Prostate gland (tissue), 2 donors: Measurements from ENCODE around the gene ATXN10.

ENCODE experiments used
- POLR2A ChIP-seq: fragments of 450-650 bp; IDR thresholded peaks from one replicate; pipeline ENCODE4 v1.6.1; 2016; ENCODE audit warnings: antibody characterized with exemption, mild to moderate bottlenecking
- POLR2AphosphoS5 ChIP-seq: sonication (generic); formaldehyde crosslinking; IDR thresholded peaks from one replicate; pipeline ENCODE4 v1.6.1; 2017; ENCODE audit warnings: antibody characterized with exemption
- TF ChIP-seq, protein P1 (sequence below), 4 experiments: fragments of 200-600 bp in 2 of 4; fragments of 450-650 bp in 2 of 4; sonication (generic) in 2 of 4; IDR thresholded peaks; 1 replicate in 3 of 4; 2 replicates in 1 of 4; pipeline ENCODE4 v1.5.1; 2016 to 2019; ENCODE audit warnings: antibody characterized with exemption in 4 of 4, mild to moderate bottlenecking in 2 of 4, moderate library complexity in 2 of 4

DNA sequence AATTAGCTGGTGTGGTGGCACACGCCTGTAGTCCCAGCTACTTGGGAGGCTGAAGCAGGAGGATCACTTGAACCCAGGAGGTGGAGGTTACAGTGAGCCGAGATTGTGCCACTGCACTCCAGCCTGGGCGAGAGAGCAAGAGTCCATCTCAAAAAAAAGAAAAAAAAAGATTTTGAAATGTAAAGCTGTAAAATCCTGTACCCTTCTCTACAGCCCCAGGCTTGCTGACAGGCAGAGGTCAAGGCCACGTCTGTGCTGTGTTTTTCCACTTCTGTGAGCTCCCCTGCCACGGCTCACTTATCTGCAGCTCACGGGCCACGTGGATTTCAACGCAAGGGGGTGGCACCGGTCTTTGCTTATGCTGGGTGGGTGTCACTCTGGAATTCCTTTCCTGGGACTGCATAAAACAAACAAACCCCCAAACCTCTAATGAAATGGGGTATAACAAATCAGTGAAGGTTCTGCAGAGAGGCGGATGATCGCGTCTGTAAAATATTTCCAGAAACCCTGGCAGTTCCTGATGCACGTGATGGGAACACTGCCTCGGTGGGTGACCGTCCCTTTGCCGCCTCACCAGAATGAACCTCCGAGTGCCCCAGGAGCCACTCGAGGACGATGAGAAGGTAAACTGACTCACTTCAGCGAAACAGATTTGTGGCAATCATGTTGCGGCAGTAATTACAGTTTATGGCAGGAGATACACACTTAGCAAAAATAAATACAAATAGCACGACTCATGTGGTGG lies 44.0 kb upstream of the ATXN10 start:
- TF ChIP-seq POLR2AphosphoS5 = no peak
- TF ChIP-seq, protein P1, sequence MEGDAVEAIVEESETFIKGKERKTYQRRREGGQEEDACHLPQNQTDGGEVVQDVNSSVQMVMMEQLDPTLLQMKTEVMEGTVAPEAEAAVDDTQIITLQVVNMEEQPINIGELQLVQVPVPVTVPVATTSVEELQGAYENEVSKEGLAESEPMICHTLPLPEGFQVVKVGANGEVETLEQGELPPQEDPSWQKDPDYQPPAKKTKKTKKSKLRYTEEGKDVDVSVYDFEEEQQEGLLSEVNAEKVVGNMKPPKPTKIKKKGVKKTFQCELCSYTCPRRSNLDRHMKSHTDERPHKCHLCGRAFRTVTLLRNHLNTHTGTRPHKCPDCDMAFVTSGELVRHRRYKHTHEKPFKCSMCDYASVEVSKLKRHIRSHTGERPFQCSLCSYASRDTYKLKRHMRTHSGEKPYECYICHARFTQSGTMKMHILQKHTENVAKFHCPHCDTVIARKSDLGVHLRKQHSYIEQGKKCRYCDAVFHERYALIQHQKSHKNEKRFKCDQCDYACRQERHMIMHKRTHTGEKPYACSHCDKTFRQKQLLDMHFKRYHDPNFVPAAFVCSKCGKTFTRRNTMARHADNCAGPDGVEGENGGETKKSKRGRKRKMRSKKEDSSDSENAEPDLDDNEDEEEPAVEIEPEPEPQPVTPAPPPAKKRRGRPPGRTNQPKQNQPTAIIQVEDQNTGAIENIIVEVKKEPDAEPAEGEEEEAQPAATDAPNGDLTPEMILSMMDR (IDR thresholded peaks at IDR 0.05) = no peak
- no peak for TF ChIP-seq POLR2A
